Aortic smooth muscle cell (primary cell): ENCODE data around the gene LIMK1. TPM values are rescaled to one million over a fixed set of nuclear protein-coding genes. Genes with fewer than 3 reads are reported as not detected.

Experiments
- total RNA-seq: library from RNA; depleted of rRNA; stranded (reverse); fragments of >200 nt; gene quantifications from 2 replicates; pipeline ENCODE4 v1.2.3, GENCODE V29; 2014

Gene LIMK1
- 21.0 and 24.0 TPM in 2 replicates for total RNA-seq

DNA sequence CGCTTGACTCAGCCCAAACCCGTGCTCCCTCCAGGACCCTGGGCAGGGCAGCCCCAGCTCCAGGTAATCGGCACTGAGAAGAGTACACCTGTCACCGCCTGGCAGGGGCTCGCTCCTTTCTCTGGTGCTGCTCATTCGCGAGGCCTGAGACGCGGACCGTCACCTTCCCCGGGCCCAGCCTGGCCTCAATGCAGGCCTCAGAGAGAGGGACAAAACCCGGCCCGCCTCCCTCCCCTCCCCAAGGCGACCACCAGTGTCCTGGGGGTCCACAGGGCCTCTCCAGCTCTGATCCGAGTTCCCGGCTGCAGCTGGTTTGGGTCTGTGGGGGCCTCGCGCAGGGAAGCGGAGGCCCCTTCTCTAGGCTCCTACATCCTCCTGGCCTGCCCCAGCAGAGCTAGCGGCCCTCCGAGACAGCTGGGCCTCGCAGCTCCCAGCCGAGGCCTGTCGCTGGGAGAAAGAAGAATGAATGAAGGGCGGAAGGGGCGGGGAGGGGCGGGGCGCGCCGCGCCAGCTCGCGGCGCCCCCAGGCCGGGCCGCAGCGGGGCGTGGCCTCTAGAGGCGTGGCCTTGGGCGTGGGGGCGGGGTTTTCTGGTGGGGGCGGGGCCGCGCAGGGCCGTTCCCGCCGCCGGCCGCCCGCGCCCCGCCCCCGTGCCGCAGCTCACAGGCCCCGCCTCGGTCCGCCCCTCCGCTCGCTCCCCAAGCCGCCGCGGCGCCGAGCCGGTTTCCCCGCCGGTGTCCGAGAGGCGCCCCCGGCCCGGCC is at the start of gene LIMK1:
Gene LIMK1 (plus strand): TSS at position 688 of the 760 bp plus-strand sequence. CDS start 187 bp downstream, outside the sequence.

Other genes with a start within 250 kb of the LIMK1 start
- gene METTL27, start 241.3 kb upstream of the LIMK1 start, total RNA-seq, result 2.5 and 7.2 TPM in 2 replicates
- gene TMEM270, start 222.6 kb upstream of the LIMK1 start, total RNA-seq, result not detected in 2 replicates
- 55.2 and 219 TPM in 2 replicates for gene ELN, start 55.6 kb upstream of the LIMK1 start, total RNA-seq
- gene EIF4H, start 90.6 kb downstream of the LIMK1 start, total RNA-seq, result 295 and 314 TPM in 2 replicates
- 0.13 and 0.44 TPM in 2 replicates for gene LAT2, start 126.2 kb downstream of the LIMK1 start, total RNA-seq
- 18.9 and 28.7 TPM in 2 replicates for gene RFC2, start 170.6 kb downstream of the LIMK1 start, total RNA-seq
- gene CLIP2, start 205.6 kb downstream of the LIMK1 start, total RNA-seq, result 52.5 and 56.9 TPM in 2 replicates